Effector memory CD4-positive, alpha-beta T cell (primary cell): ENCODE data around the gene NEDD4.
"Not testable (repeated sequence)": the region's sequence is repeated elsewhere in the genome, so short reads cannot be mapped to it uniquely, and the experiment has no call there.

Experiments
- DNase-seq, 3 donors: peaks; one replicate each; pipeline ENCODE4 v3.0.0-alpha.2; 2020
- H3K27ac ChIP-seq: 2 replicates; pipeline ENCODE4 v1.7.0; 2013; ENCODE audit warnings: mild to moderate bottlenecking, low read length, moderate library complexity; ENCODE audit not compliant: insufficient read depth, poor library complexity, severe bottlenecking
- H3K27me3 ChIP-seq: replicated peaks from 2 replicates; pipeline ENCODE4 v1.7.0; 2013; ENCODE audit warnings: mild to moderate bottlenecking, low read length; ENCODE audit not compliant: insufficient read depth, control insufficient read depth, poor library complexity, severe bottlenecking
- H3K36me3 ChIP-seq: 2 replicates; pipeline ENCODE4 v1.7.0; 2013; ENCODE audit warnings: mild to moderate bottlenecking, low read length, moderate library complexity; ENCODE audit not compliant: control insufficient read depth, insufficient read depth
- H3K4me1 ChIP-seq: 2 replicates; pipeline ENCODE4 v1.7.0; 2013; ENCODE audit warnings: low read length, mild to moderate bottlenecking; ENCODE audit not compliant: control insufficient read depth, insufficient read depth, poor library complexity, severe bottlenecking
- H3K4me3 ChIP-seq: 2 replicates; pipeline ENCODE4 v1.7.0; 2013; ENCODE audit warnings: low read length, low read depth, mild to moderate bottlenecking; ENCODE audit not compliant: insufficient read depth, poor library complexity, severe bottlenecking
- H3K9me3 ChIP-seq: 2 replicates; pipeline ENCODE4 v1.7.0; 2013; ENCODE audit warnings: mild to moderate bottlenecking, low read length, moderate library complexity; ENCODE audit not compliant: control insufficient read depth

NEDD4 gene

DNA sequence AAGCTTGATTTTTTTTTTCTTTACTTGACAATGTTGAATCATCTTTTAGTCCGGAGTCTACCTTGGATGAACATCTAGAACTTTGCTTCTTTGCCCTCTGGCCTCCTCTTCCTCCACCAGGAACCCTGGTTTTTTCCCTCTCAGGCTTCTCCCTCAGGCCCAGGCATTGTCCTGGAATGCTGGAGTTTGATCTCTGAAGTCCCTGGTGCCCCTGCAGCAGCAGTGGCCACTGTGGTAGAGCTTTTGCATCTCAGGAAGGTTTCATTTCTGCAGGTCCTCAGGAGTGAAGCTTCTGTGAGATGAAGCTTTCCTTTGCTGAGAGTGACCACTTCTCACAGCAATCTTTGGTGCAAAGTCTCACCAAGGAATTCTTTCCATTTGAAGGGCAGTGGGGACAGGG, 39.0 kb upstream of the NEDD4 start:
- Histone ChIP-seq H3K4me3 (no peak overlapping the region), H3K4me1 (no peaks in the 10 kb centered on the region), H3K36me3 (no peaks in the 10 kb centered on the region), H3K27me3 (no peaks in the 10 kb centered on the region), H3K9me3 (no peaks in the 10 kb centered on the region), H3K27ac (no peak overlapping the region)
- DNase-seq, result no peak

DNA sequence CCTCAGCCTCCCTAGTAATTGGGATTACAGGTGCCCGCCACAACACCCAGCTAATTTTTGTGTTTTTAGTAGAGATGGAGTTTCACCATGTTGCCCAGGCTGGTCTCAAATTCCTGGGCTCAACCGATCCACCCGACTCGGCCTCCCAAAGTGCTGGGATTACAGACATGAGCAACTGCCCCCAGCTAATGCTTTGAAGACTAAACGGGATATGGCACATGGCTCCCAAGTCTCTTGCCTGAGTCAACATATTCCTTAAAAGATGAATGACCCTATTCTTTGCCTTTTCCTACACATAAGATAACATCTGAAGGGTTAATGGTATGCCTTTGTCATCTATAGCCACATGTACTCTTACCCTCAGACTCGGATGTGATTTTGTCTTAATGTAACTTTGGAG, 38.4 kb upstream of the NEDD4 start:
- DNase-seq, result no peak
- H3K9me3 ChIP-seq, result no peaks in the 10 kb centered on the region

DNA sequence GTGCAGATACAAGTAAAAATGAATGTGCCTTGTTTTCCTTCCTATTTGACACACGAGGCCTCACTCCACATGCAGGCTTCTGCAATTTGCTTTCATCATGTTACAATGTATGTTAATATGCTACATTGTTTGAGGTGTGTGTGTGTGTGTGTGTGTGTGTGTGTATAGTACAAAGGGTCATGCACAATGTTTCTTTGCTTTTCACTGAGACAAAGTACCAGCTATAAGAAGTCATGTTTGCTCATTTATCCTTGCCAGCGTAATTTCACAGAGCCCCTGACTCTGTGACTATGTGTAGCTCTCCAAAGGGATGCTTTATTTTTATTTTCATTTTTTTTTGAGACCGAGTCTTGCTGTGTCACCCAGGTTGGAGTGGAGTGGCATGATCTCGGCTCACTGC, 38.0 kb upstream of the NEDD4 start:
- no peak for DNase-seq
- Histone ChIP-seq H3K36me3 (no peaks in the 10 kb centered on the region), H3K27ac (no peak overlapping the region), H3K4me1 (no peaks in the 10 kb centered on the region), H3K9me3 (no peaks in the 10 kb centered on the region), H3K27me3 (no peaks in the 10 kb centered on the region), H3K4me3 (no peak overlapping the region)

More for the DNA sequence above, 38.4 kb upstream of the NEDD4 start:
- H3K27me3 ChIP-seq, result no peaks in the 10 kb centered on the region
- H3K36me3 ChIP-seq, result no peaks in the 10 kb centered on the region
- no peak overlapping the region for H3K4me3 ChIP-seq
- no peaks in the 10 kb centered on the region for H3K4me1 ChIP-seq
- no peak overlapping the region for H3K27ac ChIP-seq

DNA sequence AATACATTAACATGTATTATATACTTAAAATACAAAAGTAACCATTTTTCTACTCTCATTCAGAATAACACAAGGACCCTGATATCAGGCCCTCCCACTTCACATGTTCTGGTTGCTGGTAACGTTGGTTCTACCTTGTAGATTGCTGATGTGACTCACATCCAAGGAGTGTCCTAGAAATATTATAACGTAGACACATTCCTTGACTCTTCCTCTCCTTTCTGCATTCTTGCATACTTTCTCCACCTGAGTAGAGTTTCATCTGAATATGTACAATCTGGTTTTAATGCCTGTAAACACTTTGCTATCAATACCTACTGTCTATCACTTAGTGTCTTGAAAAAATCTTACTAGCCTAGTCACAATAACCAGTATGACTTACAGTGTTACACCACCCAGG, 35.0 kb upstream of the NEDD4 start:
- Histone ChIP-seq H3K27ac (no peak overlapping the region), H3K9me3 (no peaks in the 10 kb centered on the region), H3K4me3 (no peak overlapping the region), H3K36me3 (no peaks in the 10 kb centered on the region), H3K27me3 (no peaks in the 10 kb centered on the region), H3K4me1 (no peaks in the 10 kb centered on the region)
- DNase-seq, result no peak

DNA sequence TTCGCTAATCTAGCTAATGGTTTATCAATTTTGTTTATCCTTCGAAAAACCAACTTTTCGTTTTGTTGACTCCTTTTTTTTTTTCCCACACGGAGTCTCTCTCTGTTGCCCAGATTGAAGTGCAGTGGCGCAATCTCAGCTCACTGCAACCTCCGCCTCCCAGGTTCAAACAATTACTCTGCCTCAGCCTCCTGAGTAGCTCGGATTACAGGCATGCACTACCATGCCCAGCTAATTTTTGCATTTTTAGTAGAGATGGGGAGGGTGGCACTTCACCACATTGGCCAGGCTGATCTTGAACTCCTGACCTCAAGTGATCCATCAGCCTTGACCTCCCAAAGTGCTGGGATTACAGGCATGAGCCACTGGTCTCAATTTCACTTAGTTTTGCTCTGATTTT, 29.7 kb upstream of the NEDD4 start:
- DNase-seq, H3K9me3 ChIP-seq, H3K36me3 ChIP-seq, H3K4me1 ChIP-seq, H3K27me3 ChIP-seq, H3K27ac ChIP-seq, H3K4me3 ChIP-seq: not testable (repeated sequence)

DNA sequence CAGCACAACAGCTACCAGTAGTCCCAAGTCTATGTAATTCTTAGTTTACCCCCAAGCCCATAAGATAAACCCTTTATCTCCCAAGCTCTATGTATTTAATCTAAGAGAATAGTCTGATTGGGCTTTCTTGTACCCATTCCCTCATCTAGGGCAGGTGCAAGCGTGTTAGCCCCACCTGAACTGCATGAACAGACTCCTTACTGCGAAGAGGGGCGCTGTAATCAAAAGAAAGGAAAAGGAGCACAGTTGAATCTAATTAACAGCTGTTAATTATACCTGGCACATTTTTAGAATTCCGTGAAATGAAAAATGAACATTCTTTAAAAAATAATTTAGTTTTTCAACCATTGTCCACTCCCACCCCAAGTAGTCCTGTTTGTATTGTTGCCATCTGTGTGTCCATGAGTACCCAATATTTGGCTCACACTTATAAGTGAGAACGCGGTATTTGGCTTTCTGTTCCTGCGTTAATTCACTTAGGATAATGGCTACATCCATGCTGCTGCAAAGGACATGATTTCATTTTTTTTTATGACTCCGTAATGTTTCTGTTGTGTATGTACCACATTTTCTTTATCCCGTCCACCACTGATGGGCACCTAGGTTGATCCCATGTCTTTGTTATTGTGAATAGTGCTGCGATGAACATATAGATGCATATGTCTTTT, 26.5 kb upstream of the NEDD4 start:
- Histone ChIP-seq H3K27ac (no peak overlapping the region), H3K9me3 (no peaks in the 10 kb centered on the region), H3K4me1 (no peaks in the 10 kb centered on the region), H3K36me3 (no peaks in the 10 kb centered on the region), H3K4me3 (no peak overlapping the region), H3K27me3 (no peaks in the 10 kb centered on the region)
- DNase-seq, result no peak

DNA sequence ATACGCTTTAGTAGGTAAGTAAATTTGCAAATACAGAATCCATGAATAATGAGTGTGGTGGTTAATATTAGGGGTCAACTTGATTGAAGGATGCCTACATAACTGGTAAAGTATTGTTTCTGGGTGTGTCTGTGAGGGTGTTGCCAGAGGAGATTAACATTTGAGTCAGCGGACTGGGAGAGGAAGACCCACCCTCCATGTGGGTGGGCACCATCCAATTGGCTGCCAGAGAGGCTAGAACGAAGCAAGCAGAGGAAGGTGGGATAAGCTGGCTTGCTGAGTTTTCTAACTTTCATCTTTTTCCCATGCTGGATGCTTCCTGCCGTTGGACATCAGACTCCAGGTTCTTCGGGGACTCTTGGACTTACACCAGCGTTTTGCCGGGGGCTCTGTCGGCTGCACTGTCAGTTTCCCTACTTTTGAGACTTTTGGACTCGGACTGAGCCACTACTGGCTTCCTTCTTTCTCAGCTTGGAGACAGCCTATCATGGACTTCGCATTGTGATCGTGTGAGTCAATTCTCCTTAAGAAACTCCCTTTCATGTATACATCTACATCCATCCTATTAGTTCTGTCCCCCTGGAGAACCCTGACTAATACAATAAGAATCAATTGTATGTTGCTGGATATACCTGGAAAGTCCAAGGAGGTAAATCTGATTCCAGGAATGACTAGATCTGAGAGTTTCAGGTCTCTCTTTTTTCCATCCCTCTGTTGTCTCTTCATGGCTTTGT, 25.8 kb upstream of the NEDD4 start:
- H3K4me1 ChIP-seq, result no peaks in the 10 kb centered on the region
- H3K36me3 ChIP-seq, result no peaks in the 10 kb centered on the region
- no peak overlapping the region for H3K4me3 ChIP-seq
- DNase-seq, result no peak
- H3K27me3 ChIP-seq, result no peaks in the 10 kb centered on the region
- no peaks in the 10 kb centered on the region for H3K9me3 ChIP-seq
- H3K27ac ChIP-seq, result no peak overlapping the region

DNA sequence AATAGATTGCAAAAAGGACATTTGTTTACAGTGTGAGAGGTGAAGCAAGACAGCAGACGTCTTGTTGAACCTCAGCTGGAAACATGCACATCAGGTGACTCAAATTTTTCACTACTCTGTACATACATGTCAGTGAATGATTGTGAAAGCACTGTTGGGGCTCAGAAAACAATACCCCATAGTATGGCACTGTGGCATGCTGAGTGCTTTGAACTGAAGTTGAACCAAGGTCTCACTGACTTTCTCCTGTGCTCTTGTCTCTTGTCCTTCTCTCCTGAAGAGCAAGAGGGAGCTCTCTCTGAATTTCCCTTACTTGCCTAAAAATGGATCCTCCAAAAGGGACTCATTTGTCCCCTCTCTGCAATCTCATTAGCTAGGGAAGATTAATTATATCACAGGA, 24.5 kb upstream of the NEDD4 start:
- DNase-seq, result no peak
- H3K4me1 ChIP-seq, result no peaks in the 10 kb centered on the region

DNA sequence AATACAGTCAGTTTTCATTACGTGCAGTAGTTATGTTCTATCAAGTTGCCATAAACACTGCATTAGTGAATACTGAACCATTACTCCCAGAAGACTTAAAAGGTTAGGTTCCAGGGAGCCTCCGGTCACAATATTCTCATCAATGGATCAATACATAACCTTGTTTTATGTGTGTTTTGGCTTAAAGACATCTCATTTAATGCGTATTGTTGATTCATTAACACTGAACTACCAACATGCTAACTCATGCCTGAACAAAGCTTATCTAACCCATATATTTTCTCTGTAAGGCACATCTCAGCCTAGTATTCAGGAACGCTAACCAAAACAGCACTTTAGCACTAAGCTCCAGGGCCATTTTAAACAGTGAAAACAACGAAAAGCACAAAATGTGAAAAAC, 24.1 kb upstream of the NEDD4 start:
- no peaks in the 10 kb centered on the region for H3K9me3 ChIP-seq
- no peaks in the 10 kb centered on the region for H3K36me3 ChIP-seq
- no peak overlapping the region for H3K4me3 ChIP-seq
- H3K27me3 ChIP-seq, result no peaks in the 10 kb centered on the region
- no peaks in the 10 kb centered on the region for H3K4me1 ChIP-seq
- no peak for DNase-seq
- no peak overlapping the region for H3K27ac ChIP-seq

More for the DNA sequence above, 24.5 kb upstream of the NEDD4 start:
- Histone ChIP-seq H3K9me3 (no peaks in the 10 kb centered on the region), H3K27me3 (no peaks in the 10 kb centered on the region), H3K27ac (no peak overlapping the region), H3K36me3 (no peaks in the 10 kb centered on the region), H3K4me3 (no peak overlapping the region)

DNA sequence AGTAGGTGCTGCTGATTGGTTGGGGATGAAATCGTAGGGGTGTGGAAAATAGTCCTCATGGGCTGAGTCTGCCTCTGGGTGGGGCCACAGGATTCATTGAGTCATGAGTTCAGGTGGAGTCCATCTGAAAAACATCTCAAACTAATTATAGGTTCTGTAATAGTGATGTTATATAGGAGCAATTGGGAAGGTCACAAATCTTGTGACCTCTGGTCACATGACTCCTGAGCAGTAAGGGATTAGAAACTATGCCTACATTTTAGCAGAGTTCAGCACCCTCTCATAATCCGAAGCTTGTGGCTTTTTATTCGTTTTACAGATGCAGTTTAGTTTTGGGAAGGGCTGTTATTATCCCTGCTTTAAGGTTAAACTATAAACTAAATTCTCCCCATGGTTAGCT, 22.9 kb upstream of the NEDD4 start:
- no peak overlapping the region for H3K27ac ChIP-seq
- H3K27me3 ChIP-seq, result no peaks in the 10 kb centered on the region
- H3K36me3 ChIP-seq, result no peaks in the 10 kb centered on the region
- no peak overlapping the region for H3K4me3 ChIP-seq
- DNase-seq, result no peak
- H3K4me1 ChIP-seq, result no peaks in the 10 kb centered on the region
- H3K9me3 ChIP-seq, result no peaks in the 10 kb centered on the region
